H9 (cell line): Measurements from ENCODE around the gene WNT3A. TPM values are rescaled to one million over a fixed set of nuclear protein-coding genes. Genes with fewer than 3 reads are reported as not detected.

Source experiments
- DNase-seq: peaks from one replicate; pipeline ENCODE4 v3.0.0-alpha.2; 2017
- H2AFZ ChIP-seq: one replicate; pipeline ENCODE4 v1.6.1; 2013; ENCODE audit warnings: mild to moderate bottlenecking, low read length, control low read depth, moderate library complexity
- H2AK5ac ChIP-seq: 2 replicates; pipeline ENCODE4 v1.6.1; 2013; ENCODE audit warnings: low read length, control low read depth, mixed read lengths; ENCODE audit not compliant: insufficient read length
- H2BK120ac ChIP-seq: one replicate; pipeline ENCODE4 v1.6.1; 2013; ENCODE audit warnings: low read depth, mild to moderate bottlenecking, low read length, control low read depth, inconsistent platforms; ENCODE audit not compliant: poor library complexity, severe bottlenecking
- H2BK12ac ChIP-seq: 2 replicates; pipeline ENCODE4 v1.6.1; 2013; ENCODE audit warnings: low read length, control low read depth, mixed read lengths, low read depth; ENCODE audit not compliant: insufficient read length
- H2BK15ac ChIP-seq: 2 replicates; pipeline ENCODE4 v1.6.1; 2013; ENCODE audit warnings: low read depth, low read length, control low read depth
- H2BK20ac ChIP-seq: one replicate; pipeline ENCODE4 v1.6.1; 2013; ENCODE audit warnings: low read depth, mild to moderate bottlenecking, low read length, control low read depth, inconsistent platforms; ENCODE audit not compliant: poor library complexity, severe bottlenecking
- H2BK5ac ChIP-seq: 2 replicates; pipeline ENCODE4 v1.6.1; 2013; ENCODE audit warnings: low read length, control low read depth, mixed read lengths; ENCODE audit not compliant: insufficient read length
- H3K14ac ChIP-seq: 2 replicates; pipeline ENCODE4 v1.6.1; 2013; ENCODE audit warnings: low read length, control low read depth; ENCODE audit not compliant: insufficient read depth
- H3K18ac ChIP-seq: 2 replicates; pipeline ENCODE4 v1.6.1; 2013; ENCODE audit warnings: low read depth, mild to moderate bottlenecking, mixed read lengths, low read length, control low read depth; ENCODE audit not compliant: insufficient read length
- H3K23ac ChIP-seq: 2 replicates; pipeline ENCODE4 v1.6.1; 2013; ENCODE audit warnings: low read length, control low read depth, mixed read lengths, low read depth; ENCODE audit not compliant: insufficient read length
- H3K23me2 ChIP-seq: 2 replicates; pipeline ENCODE4 v1.6.1; 2013; ENCODE audit warnings: low read depth, mild to moderate bottlenecking, mixed read lengths, low read length, control low read depth; ENCODE audit not compliant: insufficient read length, poor library complexity, severe bottlenecking
- H3K27ac ChIP-seq: 2 replicates; pipeline ENCODE4 v1.5.1; 2013; ENCODE audit warnings: low read length, control low read depth, mixed read lengths, low read depth; ENCODE audit not compliant: insufficient read length
- H3K27me3 ChIP-seq: 2 replicates; pipeline ENCODE4 v1.6.1; 2013; ENCODE audit warnings: low read length, control low read depth, inconsistent platforms; ENCODE audit not compliant: insufficient read depth
- H3K4ac ChIP-seq: 2 replicates; pipeline ENCODE4 v1.6.1; 2013; ENCODE audit warnings: low read depth, mild to moderate bottlenecking, control low read depth, inconsistent platforms, low read length, moderate library complexity
- H3K4me1 ChIP-seq: 2 replicates; pipeline ENCODE4 v1.6.1; 2013; ENCODE audit warnings: low read length, control low read depth, inconsistent platforms; ENCODE audit not compliant: insufficient read depth
- H3K4me2 ChIP-seq: 2 replicates; pipeline ENCODE4 v1.6.1; 2013; ENCODE audit warnings: low read length, control low read depth, mixed read lengths; ENCODE audit not compliant: insufficient read length, insufficient read depth
- H3K56ac ChIP-seq: 2 replicates; pipeline ENCODE4 v1.6.1; 2013; ENCODE audit warnings: low read depth, mild to moderate bottlenecking, mixed read lengths, low read length, control low read depth; ENCODE audit not compliant: insufficient read length
- H3K79me1 ChIP-seq: 2 replicates; pipeline ENCODE4 v1.6.1; 2013; ENCODE audit warnings: low read depth, mild to moderate bottlenecking, moderate library complexity, low read length, control low read depth, inconsistent platforms; ENCODE audit not compliant: insufficient read depth, poor library complexity, severe bottlenecking
- H3K79me2 ChIP-seq: 2 replicates; pipeline ENCODE4 v1.6.1; 2013; ENCODE audit warnings: low read length, control low read depth, inconsistent platforms; ENCODE audit not compliant: insufficient read depth
- H3K9ac ChIP-seq: 2 replicates; pipeline ENCODE4 v1.6.1; 2013; ENCODE audit warnings: low read length, control low read depth, mixed read lengths; ENCODE audit not compliant: insufficient read length; ENCODE audit errors: extremely low read depth
- H3K9me3 ChIP-seq: one replicate; pipeline ENCODE4 v1.6.1; 2013; ENCODE audit warnings: low read depth, low read length, inconsistent platforms; ENCODE audit not compliant: control insufficient read depth
- H3T11ph ChIP-seq: one replicate; pipeline ENCODE4 v1.6.1; 2013; ENCODE audit warnings: mild to moderate bottlenecking, low read length, control low read depth, inconsistent platforms
- H4K20me1 ChIP-seq: one replicate; pipeline ENCODE4 v1.6.1; 2013; ENCODE audit not compliant: control insufficient read depth, insufficient read length, insufficient read depth
- H4K5ac ChIP-seq: 2 replicates; pipeline ENCODE4 v1.6.1; 2013; ENCODE audit warnings: low read depth, mild to moderate bottlenecking, mixed read lengths, low read length, control low read depth; ENCODE audit not compliant: insufficient read length
- H4K8ac ChIP-seq: replicated peaks from 2 replicates; pipeline ENCODE4 v1.6.1; 2013; ENCODE audit warnings: low read length, control low read depth, mixed read lengths, low read depth; ENCODE audit not compliant: insufficient read length
- H4K91ac ChIP-seq: 2 replicates; pipeline ENCODE4 v1.6.1; 2013; ENCODE audit warnings: low read depth, mild to moderate bottlenecking, moderate library complexity, mixed read lengths, low read length, control low read depth; ENCODE audit not compliant: insufficient read length
- H3K27ac Mint-ChIP-seq, 3 experiments: 2 replicates in 2 of 3; 3 replicates in 1 of 3; pipeline ENCODE4 v1.8.0; 2020 to 2021; ENCODE audit warnings: mixed read lengths in 3 of 3, mild to moderate bottlenecking in 1 of 3, moderate library complexity in 1 of 3
- H3K27me3 Mint-ChIP-seq: 2 replicates; pipeline ENCODE4 v1.8.0; 2021; ENCODE audit warnings: low read depth, mild to moderate bottlenecking, moderate library complexity, mixed read lengths
- H3K36me3 Mint-ChIP-seq, 3 experiments: 2 replicates in 2 of 3; 3 replicates in 1 of 3; pipeline ENCODE4 v1.8.0; 2020 to 2021; ENCODE audit warnings: low read depth in 3 of 3, mixed read lengths in 3 of 3; ENCODE audit not compliant: insufficient read depth in 1 of 3
- H3K4me1 Mint-ChIP-seq, 2 experiments: 2 replicates each; pipeline ENCODE4 v1.8.0; 2020; ENCODE audit warnings: mixed read lengths in 2 of 2
- H3K4me3 Mint-ChIP-seq, 2 experiments: 2 replicates in 1 of 2; 3 replicates in 1 of 2; pipeline ENCODE4 v1.8.0; 2020 to 2021; ENCODE audit warnings: mild to moderate bottlenecking in 2 of 2, mixed read lengths in 2 of 2, moderate library complexity in 1 of 2
- H3K9me3 Mint-ChIP-seq, 2 experiments: 2 replicates in 1 of 2; 3 replicates in 1 of 2; pipeline ENCODE4 v1.8.0; 2020; ENCODE audit warnings: mild to moderate bottlenecking in 2 of 2, mixed read lengths in 2 of 2, moderate library complexity in 1 of 2
- CTCF ChIP-seq: fragments of 200-600 bp; sonication (generic); conservative IDR thresholded peaks from 3 replicates; pipeline ENCODE4 v1.8.0; 2021; ENCODE audit warnings: antibody characterized with exemption, mild to moderate bottlenecking
- WGBS: extraction: QIAGEN DNeasy Blood & Tissue Kit; methylation state at CpG from one replicate; pipeline ENCODE4 v1.1.7; 2013; ENCODE audit warnings: missing lambda C conversion rate, low lambda C conversion rate, mixed read lengths; ENCODE audit not compliant: insufficient read length; ENCODE audit errors: extremely low coverage; 5-methylcytosine and 5-hydroxymethylcytosine counted together
- total RNA-seq: library from RNA; stranded (reverse); gene quantifications from 2 replicates; pipeline ENCODE4 v1.2.1, GENCODE V29; 2021

WNT3A gene
- total RNA-seq, 1 experiment from 2014 or later = 0.17 TPM

- no peak overlapping the region for H3K9ac ChIP-seq
- H3K4me1 ChIP-seq = no peaks in the 10 kb centered on the region
- H3K23ac ChIP-seq = no peak overlapping the region
- H3K4me2 ChIP-seq = no peak overlapping the region
- H2BK5ac ChIP-seq = no peak overlapping the region
- Mint-ChIP-seq H3K27ac (no peak overlapping the region; a peak in 1 of 7 replicates), H3K4me3 (peak overlapping the region in 1 of 2 experiments; percentile 25; a peak in 2 of 5 replicates), H3K36me3 (peaks cover 15 to 19% (median 16%) of the 10 kb centered on the region in 3 experiments; a peak in 6 of 7 replicates), H3K4me1 (peaks cover 21 to 22% of the 10 kb centered on the region in 2 experiments), H3K27me3 (peaks cover 19% of the 10 kb centered on the region), H3K9me3 (no peaks in the 10 kb centered on the region)
- H2BK15ac ChIP-seq = no peak overlapping the region
- no peaks in the 10 kb centered on the region for H4K20me1 ChIP-seq
- no peak overlapping the region for H3K56ac ChIP-seq
- DNase-seq = no peak
- no peaks in the 10 kb centered on the region for H3K79me2 ChIP-seq
- H4K91ac ChIP-seq = no peak overlapping the region
- no peak overlapping the region for H2BK120ac ChIP-seq
- H2AK5ac ChIP-seq = no peak overlapping the region
- H4K8ac ChIP-seq = no peak overlapping the region
- H3K9me3 ChIP-seq = no peaks in the 10 kb centered on the region
- H3T11ph ChIP-seq = no peak overlapping the region
- no peak overlapping the region for H2BK20ac ChIP-seq
- no peak overlapping the region for H2AFZ ChIP-seq
- H3K23me2 ChIP-seq = peaks cover 14% of the 10 kb centered on the region
- H3K4ac ChIP-seq = no peak overlapping the region
- no peak for TF ChIP-seq CTCF
- no peak overlapping the region for H3K14ac ChIP-seq
- no peak overlapping the region for H3K27ac ChIP-seq
- H4K5ac ChIP-seq = no peak overlapping the region
- no peaks in the 10 kb centered on the region for H3K27me3 ChIP-seq
- WGBS = no CpG with 5 or more reads among the region's 9 CpGs
- H2BK12ac ChIP-seq = no peak overlapping the region
- H3K79me1 ChIP-seq = peaks cover 3% of the 10 kb centered on the region
- no peak overlapping the region for H3K18ac ChIP-seq
Observed at GRCh38 chr1:228106800-228107054, 99.9 kb downstream of the WNT3A start.
